Neutrophil (primary cell): ENCODE data around the gene ARL4A.
"Not testable (repeated sequence)": the region's sequence is repeated elsewhere in the genome, so short reads cannot be mapped to it uniquely, and the experiment has no call there.

ENCODE experiments used
- H3K27ac ChIP-seq: fragments of 200-600 bp; sonication (generic); 2 replicates; pipeline ENCODE4 v1.5.1; 2016; ENCODE audit warnings: mild to moderate bottlenecking, moderate library complexity
- H3K27me3 ChIP-seq: fragments of 200-600 bp; sonication (generic); 2 replicates; pipeline ENCODE4 v1.6.0; 2016; ENCODE audit warnings: mild to moderate bottlenecking
- H3K36me3 ChIP-seq: fragments of 200-600 bp; sonication (generic); 2 replicates; pipeline ENCODE4 v1.5.1; 2017
- H3K4me1 ChIP-seq, 2 experiments: fragments of 200-600 bp in 1 of 2; sonication (generic) in 1 of 2; 1 replicate in 1 of 2; 2 replicates in 1 of 2; pipeline versions ENCODE4 v1.5.1 to v1.6.1; 2013 to 2016; ENCODE audit warnings: low read depth in 1 of 2, low read length in 1 of 2, mild to moderate bottlenecking in 1 of 2, moderate library complexity in 1 of 2; ENCODE audit not compliant: control insufficient read depth in 1 of 2, insufficient read depth in 1 of 2
- H3K4me3 ChIP-seq, 2 experiments: fragments of 200-600 bp in 1 of 2; sonication (generic) in 1 of 2; 1 replicate in 1 of 2; 2 replicates in 1 of 2; pipeline ENCODE4 v1.5.1; 2013 to 2016; ENCODE audit warnings: low read depth in 1 of 2, low read length in 1 of 2, mild to moderate bottlenecking in 1 of 2, moderate library complexity in 1 of 2
- H3K9me3 ChIP-seq: fragments of 200-600 bp; sonication (generic); 2 replicates; pipeline ENCODE4 v1.5.1; 2016
- CTCF ChIP-seq: fragments of 200-600 bp; sonication (generic); IDR thresholded peaks from 2 replicates; pipeline ENCODE4 v1.5.1; 2016; ENCODE audit warnings: antibody characterized with exemption

Gene ARL4A

GRCh38 chr7:12670743-12671520 is 16.5 kb upstream of the ARL4A start:
- peaks cover 0 to 10% of the 10 kb centered on the region in 2 experiments for H3K4me1 ChIP-seq
- no peak overlapping the region for H3K27ac ChIP-seq

GRCh38 chr7:12673436-12673835 is 14.0 kb upstream of the ARL4A start:
- H3K27ac ChIP-seq: not testable (repeated sequence)

More at GRCh38 chr7:12670743-12671520, 16.5 kb upstream of the ARL4A start:
- no peak for TF ChIP-seq CTCF
- Histone ChIP-seq H3K4me3 (no peak overlapping the region), H3K9me3 (no peaks in the 10 kb centered on the region), H3K27me3 (no peaks in the 10 kb centered on the region), H3K36me3 (no peaks in the 10 kb centered on the region)

GRCh38 chr7:12674053-12674452 is 13.4 kb upstream of the ARL4A start:
- H3K4me1 ChIP-seq: peaks cover 0 to 10% of the 10 kb centered on the region in 2 experiments

More at GRCh38 chr7:12673436-12673835, 14.0 kb upstream of the ARL4A start:
- not testable (repeated sequence) for H3K4me3 ChIP-seq, H3K36me3 ChIP-seq, H3K27me3 ChIP-seq, H3K9me3 ChIP-seq
- peaks cover 0 to 10% of the 10 kb centered on the region in 2 experiments for H3K4me1 ChIP-seq

GRCh38 chr7:12674861-12675260 is 12.6 kb upstream of the ARL4A start:
- no peaks in the 10 kb centered on the region for H3K36me3 ChIP-seq
- no peak for TF ChIP-seq CTCF
- H3K4me1 ChIP-seq: peaks cover 0 to 10% of the 10 kb centered on the region in 2 experiments
- no peaks in the 10 kb centered on the region for H3K27me3 ChIP-seq
- no peaks in the 10 kb centered on the region for H3K9me3 ChIP-seq
- H3K27ac ChIP-seq: no peak overlapping the region
- H3K4me3 ChIP-seq: no peak overlapping the region

More at GRCh38 chr7:12674053-12674452, 13.4 kb upstream of the ARL4A start:
- Histone ChIP-seq H3K27ac (no peak overlapping the region), H3K9me3 (no peaks in the 10 kb centered on the region), H3K36me3 (no peaks in the 10 kb centered on the region), H3K27me3 (no peaks in the 10 kb centered on the region), H3K4me3 (no peak overlapping the region)
- no peak for TF ChIP-seq CTCF

GRCh38 chr7:12683678-12684585 is 3.5 kb upstream of the ARL4A start:
- no peak overlapping the region for H3K27ac ChIP-seq
- no peak for TF ChIP-seq CTCF
- H3K4me3 ChIP-seq: no peak overlapping the region
- no peaks in the 10 kb centered on the region for H3K9me3 ChIP-seq
- peaks cover 12 to 16% of the 10 kb centered on the region in 2 experiments for H3K4me1 ChIP-seq
- H3K27me3 ChIP-seq: no peaks in the 10 kb centered on the region
- no peaks in the 10 kb centered on the region for H3K36me3 ChIP-seq
